GM18526 (cell line): Measurements from ENCODE around the gene PUM2.

Source experiments
- POLR2A ChIP-seq: IDR thresholded peaks from 3 replicates; pipeline ENCODE4 v1.6.1; 2011; ENCODE audit not compliant: insufficient read length; ENCODE audit errors: extremely low read depth

PUM2 gene

GRCh38 chr2:20350753-20351554 lies at the start of gene PUM2:
Gene PUM2 (minus strand): TSS chr2:20350844. CDS start chr2:20327360, 23,484 bp downstream.
- peak; percentile 93 for TF ChIP-seq POLR2A

GRCh38 chr2:20400306-20400705 lies 49.7 kb upstream of the PUM2 start:
- TF ChIP-seq POLR2A, result no peak

- TF ChIP-seq POLR2A, result no peak
Measured at GRCh38 chr2:20398956-20399567, 48.4 kb upstream of the PUM2 start.

- no peak for TF ChIP-seq POLR2A
Measured at GRCh38 chr2:20397811-20398447, 47.3 kb upstream of the PUM2 start.

- no peak for TF ChIP-seq POLR2A
Measured at GRCh38 chr2:20396356-20397000, 45.8 kb upstream of the PUM2 start.

GRCh38 chr2:20393986-20394385 lies 43.3 kb upstream of the PUM2 start:
- no peak for TF ChIP-seq POLR2A

- TF ChIP-seq POLR2A, result no peak
Measured at GRCh38 chr2:20391951-20392699, 41.5 kb upstream of the PUM2 start.

- TF ChIP-seq POLR2A, result no peak
Measured at GRCh38 chr2:20390524-20391123, 40.0 kb upstream of the PUM2 start.

- TF ChIP-seq POLR2A, result no peak
Measured at GRCh38 chr2:20384953-20385352, 34.3 kb upstream of the PUM2 start.

GRCh38 chr2:20382965-20383810 lies 32.5 kb upstream of the PUM2 start:
- TF ChIP-seq POLR2A, result no peak

GRCh38 chr2:20381457-20381856 lies 30.8 kb upstream of the PUM2 start:
- no peak for TF ChIP-seq POLR2A

- TF ChIP-seq POLR2A, result no peak
Measured at GRCh38 chr2:20378891-20379519, 28.4 kb upstream of the PUM2 start.

GRCh38 chr2:20378341-20378740 lies 27.7 kb upstream of the PUM2 start:
- no peak for TF ChIP-seq POLR2A
